ENCODE results near the gene INPP5A. TPM values are rescaled to one million over a fixed set of nuclear protein-coding genes. Genes with fewer than 3 reads are reported as not detected.

Gene INPP5A
- total RNA-seq, 1 experiment from 2014 or later: 12.3 TPM

DNA sequence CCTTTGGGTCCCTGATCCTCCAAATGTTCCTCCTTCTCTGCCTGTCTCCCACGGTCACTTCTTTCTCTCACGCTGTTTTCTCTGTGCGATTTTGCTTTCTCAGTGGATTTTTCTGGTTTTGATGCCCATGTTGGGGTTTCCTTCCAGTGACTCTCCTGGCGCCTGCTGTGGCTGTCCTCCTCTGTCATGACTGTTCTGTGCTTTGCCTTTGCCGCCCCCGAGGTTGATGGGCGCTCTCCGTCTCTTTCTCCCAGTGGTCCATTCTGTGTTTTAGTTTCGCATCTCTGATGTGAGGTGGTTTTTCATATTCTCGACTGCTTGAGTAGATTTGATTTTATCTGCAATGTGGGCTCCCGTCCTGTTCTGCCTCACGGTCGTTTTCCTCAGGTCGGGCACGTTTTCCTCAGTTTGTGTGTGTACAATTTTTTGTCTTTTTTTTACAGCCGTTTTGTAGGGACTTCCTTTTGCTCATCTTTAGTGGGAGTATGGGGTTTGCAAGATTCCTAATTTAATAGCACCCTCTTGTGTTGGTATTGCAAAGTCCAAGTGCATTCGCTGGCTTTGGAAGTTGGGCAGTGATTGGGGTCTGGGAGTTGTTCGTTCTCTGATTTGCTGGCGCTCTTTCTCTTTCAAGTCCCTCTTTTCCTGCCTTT lies 100.0 kb downstream of the INPP5A start:
- peak; percentile 77 for ATAC-seq
- peak; percentile 37 to 80 (median 55) for TF ChIP-seq CTCF (IDR thresholded peaks at IDR 0.05 in 2 of 3, conservative IDR thresholded peaks at IDR 0.05 in 1 of 3; ENCODE audit: borderline replicate concordance in 1 of 3, insufficient read depth in 1 of 3, low read depth in 2 of 3, low read length in 2 of 3)
- no peak for TF ChIP-seq ELF1 (IDR thresholded peaks at IDR 0.05; ENCODE audit: borderline replicate concordance, low read depth)
- TF ChIP-seq EZH2phosphoT487 (IDR thresholded peaks at IDR 0.05; ENCODE audit: borderline replicate concordance): no peak
- TF ChIP-seq, protein P1, sequence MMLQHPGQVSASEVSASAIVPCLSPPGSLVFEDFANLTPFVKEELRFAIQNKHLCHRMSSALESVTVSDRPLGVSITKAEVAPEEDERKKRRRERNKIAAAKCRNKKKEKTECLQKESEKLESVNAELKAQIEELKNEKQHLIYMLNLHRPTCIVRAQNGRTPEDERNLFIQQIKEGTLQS (IDR thresholded peaks at IDR 0.05): no peak
- TF ChIP-seq SP1 (IDR thresholded peaks at IDR 0.05; ENCODE audit: low read depth): no peak
- TF ChIP-seq CBX3 (IDR thresholded peaks at IDR 0.05; ENCODE audit: low read depth): no peak
- no peak for TF ChIP-seq POLR2A (IDR thresholded peaks at IDR 0.05; ENCODE audit: borderline replicate concordance, extremely low read depth, insufficient read depth, insufficient read length)
- no peak for TF ChIP-seq SRF (IDR thresholded peaks at IDR 0.05; ENCODE audit: low read depth)
- no peak for TF ChIP-seq CEBPB (IDR thresholded peaks at IDR 0.05; ENCODE audit: low read depth)
- TF ChIP-seq RAD21 (IDR thresholded peaks at IDR 0.05; ENCODE audit: low read depth): peak; percentile 84
- POLR2A ChIA-PET: no interaction called here
- no peak overlapping the region for H2AFZ ChIP-seq (ENCODE audit: low read depth, low read length, poor library complexity, severe bottlenecking)
- H3K79me2 ChIP-seq (ENCODE audit: insufficient read depth, low read length): no peaks in the 10 kb centered on the region
- DNase-seq (ENCODE audit: low read depth, low spot score): peak; percentile 7
- no TSS peak for BruUV-seq (replicated peaks)
- H3K9ac ChIP-seq (ENCODE audit: low read length): no peak overlapping the region
- no peaks in the 10 kb centered on the region for H3K4me1 ChIP-seq (ENCODE audit: control insufficient read depth in 1 of 2, insufficient read depth in 2 of 2, low read length in 2 of 2)
- H3K9me3 ChIP-seq (ENCODE audit: control insufficient read depth in 1 of 2, insufficient read depth in 1 of 2, low read depth in 1 of 2, low read length in 2 of 2): no peaks in the 10 kb centered on the region
- no peaks in the 10 kb centered on the region for H3K27me3 ChIP-seq (ENCODE audit: insufficient read depth, low read length)
- H3K4me3 ChIP-seq (replicated peaks in 1 of 2; ENCODE audit: low read depth in 1 of 2, low read length in 2 of 2): no peak overlapping the region
- no peak overlapping the region for H3K27ac ChIP-seq (ENCODE audit: low read depth, low read length)
- no peaks in the 10 kb centered on the region for H3K9me2 ChIP-seq (ENCODE audit: insufficient read depth)
- CTCF ChIA-PET: no interaction called here
- intact Hi-C loops (cut with micrococcal nuclease): loop anchor here (1.0 to 5.0 kb wide), 2 partner anchors 179 to 255 kb away; no protein-coding TSS in a partner anchor
- H4K20me1 ChIP-seq (ENCODE audit: insufficient read depth): no peaks in the 10 kb centered on the region
- RAD21 ChIA-PET (ENCODE audit: low non-redundant PET in 1 of 2, low total read pairs in 2 of 2, uncharacterized antibody in 2 of 2, unreplicated experiment in 2 of 2): no interaction called here
- H3K4me2 ChIP-seq (ENCODE audit: low read length): no peak overlapping the region
- no peaks in the 10 kb centered on the region for H3K36me3 ChIP-seq (ENCODE audit: control insufficient read depth in 1 of 2, insufficient read depth in 2 of 2, low read length in 2 of 2)
